BLaER1 treated with 17β-estradiol and CSF1 and Interleukin-3, amounts not matched to agents 10 nM and 100 nM (cell line): Measurements from ENCODE around the gene TTC3.

Experiments used
- H3K27ac ChIP-seq, 11 experiments: shearing (Covaris generic); formaldehyde crosslinking; 2 replicates each; pipeline ENCODE4 v1.8.1; 2022
- H3K27me3 ChIP-seq, 11 experiments: shearing (Covaris generic); formaldehyde crosslinking; 2 replicates each; pipeline ENCODE4 v1.8.1; 2022
- H3K36me3 ChIP-seq, 11 experiments: shearing (Covaris generic); formaldehyde crosslinking; 2 replicates each; pipeline ENCODE4 v1.8.1; 2022
- H3K4me1 ChIP-seq, 10 experiments: shearing (Covaris generic); formaldehyde crosslinking; 2 replicates each; pipeline ENCODE4 v1.8.1; 2022
- H3K4me2 ChIP-seq, 11 experiments: shearing (Covaris generic); formaldehyde crosslinking; 2 replicates each; pipeline ENCODE4 v1.8.1; 2022
- H3K4me3 ChIP-seq, 10 experiments: shearing (Covaris generic); formaldehyde crosslinking; 2 replicates each; pipeline ENCODE4 v1.8.1; 2022
- H3K9ac ChIP-seq, 11 experiments: shearing (Covaris generic); formaldehyde crosslinking; 2 replicates each; pipeline ENCODE4 v1.8.1; 2022
- H3K9me3 ChIP-seq, 11 experiments: shearing (Covaris generic); formaldehyde crosslinking; replicated peaks in 1 of 11; 2 replicates each; pipeline ENCODE4 v1.8.1; 2022
- H4K20me1 ChIP-seq, 11 experiments: shearing (Covaris generic); formaldehyde crosslinking; 2 replicates each; pipeline ENCODE4 v1.8.1; 2022
- Cebpa-rat ChIP-seq, 11 experiments: shearing (Covaris generic); IDR thresholded peaks; 2 replicates each; pipeline ENCODE4 v1.8.1; 2022

The TTC3 gene

GRCh38 chr21:37223804-37224345 lies 150.8 kb downstream of the TTC3 start:
- no peaks in the 10 kb centered on the region; a peak in 2 of 22 replicates for H3K9me3 ChIP-seq
- no peak overlapping the region for H3K4me3 ChIP-seq
- H3K4me1 ChIP-seq: peaks cover 32 to 53% (median 50%) of the 10 kb centered on the region in 10 experiments
- H3K9ac ChIP-seq: no peak overlapping the region
- H3K4me2 ChIP-seq: peak overlapping the region in 8 of 11 experiments; percentile 25 to 80 (median 74); a peak in 10 of 22 replicates
- H4K20me1 ChIP-seq: peaks cover 0 to 13% (median 0%) of the 10 kb centered on the region in 11 experiments; a peak in 8 of 22 replicates
- H3K36me3 ChIP-seq: peaks cover 47 to 61% (median 53%) of the 10 kb centered on the region in 11 experiments
- H3K27me3 ChIP-seq: no peaks in the 10 kb centered on the region
- H3K27ac ChIP-seq: peak overlapping the region in 5 of 11 experiments; percentile 31 to 72 (median 68); a peak in 6 of 22 replicates
- TF ChIP-seq Cebpa-rat (IDR thresholded peaks at IDR 0.05): no peak

GRCh38 chr21:37224861-37225839 lies 152.1 kb downstream of the TTC3 start:
- Histone ChIP-seq H3K36me3 (peaks cover 60 to 73% (median 66%) of the 10 kb centered on the region in 11 experiments), H3K4me2 (peak overlapping the region; percentile 34 to 83 (median 76))

GRCh38 chr21:37226041-37226920 lies 153.2 kb downstream of the TTC3 start:
- H4K20me1 ChIP-seq: peaks cover 0 to 27% (median 6%) of the 10 kb centered on the region in 11 experiments; a peak in 12 of 22 replicates

More at GRCh38 chr21:37224861-37225839, 152.1 kb downstream of the TTC3 start:
- peak overlapping the region in 9 of 11 experiments; percentile 51 to 72 (median 64); a peak in 18 of 22 replicates for H3K27ac ChIP-seq
- no peak for TF ChIP-seq Cebpa-rat (IDR thresholded peaks at IDR 0.05)
- peak overlapping the region in 9 of 11 experiments; percentile 36 to 55 (median 48); a peak in 18 of 22 replicates for H3K9ac ChIP-seq
- no peaks in the 10 kb centered on the region for H3K27me3 ChIP-seq
- H3K9me3 ChIP-seq: no peaks in the 10 kb centered on the region; a peak in 2 of 22 replicates
- peaks cover 25 to 44% (median 41%) of the 10 kb centered on the region in 10 experiments for H3K4me1 ChIP-seq
- H3K4me3 ChIP-seq: peak overlapping the region in 6 of 10 experiments; percentile 0 to 36 (median 22); a peak in 9 of 20 replicates
- H4K20me1 ChIP-seq: peaks cover 0 to 17% (median 0%) of the 10 kb centered on the region in 11 experiments; a peak in 9 of 22 replicates

GRCh38 chr21:37227071-37228002 lies 154.3 kb downstream of the TTC3 start:
- peak overlapping the region in 1 of 11 experiments; percentile 72; a peak in 2 of 22 replicates for H3K27ac ChIP-seq
- H4K20me1 ChIP-seq: peaks cover 0 to 37% (median 10%) of the 10 kb centered on the region in 11 experiments; a peak in 14 of 22 replicates
- no peak overlapping the region for H3K4me2 ChIP-seq
- H3K4me3 ChIP-seq: no peak overlapping the region
- no peaks in the 10 kb centered on the region; a peak in 2 of 22 replicates for H3K9me3 ChIP-seq
- peaks cover 82 to 95% (median 88%) of the 10 kb centered on the region in 11 experiments for H3K36me3 ChIP-seq
- no peaks in the 10 kb centered on the region for H3K27me3 ChIP-seq
- no peak for TF ChIP-seq Cebpa-rat (IDR thresholded peaks at IDR 0.05)
- H3K9ac ChIP-seq: no peak overlapping the region
- peaks cover 19 to 38% (median 33%) of the 10 kb centered on the region in 10 experiments for H3K4me1 ChIP-seq

More at GRCh38 chr21:37226041-37226920, 153.2 kb downstream of the TTC3 start:
- no peaks in the 10 kb centered on the region; a peak in 2 of 22 replicates for H3K9me3 ChIP-seq
- no peaks in the 10 kb centered on the region for H3K27me3 ChIP-seq
- peaks cover 21 to 41% (median 36%) of the 10 kb centered on the region in 10 experiments for H3K4me1 ChIP-seq
- peak overlapping the region; percentile 34 to 83 (median 76) for H3K4me2 ChIP-seq
- peak overlapping the region in 9 of 11 experiments; percentile 51 to 72 (median 64); a peak in 18 of 22 replicates for H3K27ac ChIP-seq
- H3K4me3 ChIP-seq: peak overlapping the region in 4 of 10 experiments; percentile 1 to 36 (median 25); a peak in 4 of 20 replicates
- no peak for TF ChIP-seq Cebpa-rat (IDR thresholded peaks at IDR 0.05)
- H3K9ac ChIP-seq: peak overlapping the region in 9 of 11 experiments; percentile 36 to 55 (median 48); a peak in 15 of 22 replicates
- H3K36me3 ChIP-seq: peaks cover 71 to 85% (median 78%) of the 10 kb centered on the region in 11 experiments

GRCh38 chr21:37228003-37228400 lies 154.9 kb downstream of the TTC3 start:
- peaks cover 19 to 37% (median 33%) of the 10 kb centered on the region in 10 experiments for H3K4me1 ChIP-seq
- H3K36me3 ChIP-seq: peaks cover 86 to 100% (median 91%) of the 10 kb centered on the region in 11 experiments
- no peak for TF ChIP-seq Cebpa-rat (IDR thresholded peaks at IDR 0.05)
- no peak overlapping the region for H3K4me2 ChIP-seq
- no peaks in the 10 kb centered on the region for H3K27me3 ChIP-seq
- no peaks in the 10 kb centered on the region; a peak in 2 of 22 replicates for H3K9me3 ChIP-seq
- H4K20me1 ChIP-seq: peaks cover 0 to 43% (median 13%) of the 10 kb centered on the region in 11 experiments; a peak in 15 of 22 replicates
- H3K27ac ChIP-seq: no peak overlapping the region
- no peak overlapping the region for H3K4me3 ChIP-seq
- no peak overlapping the region for H3K9ac ChIP-seq

- TF ChIP-seq Cebpa-rat (IDR thresholded peaks at IDR 0.05): no peak
- H3K9ac ChIP-seq: no peak overlapping the region
- peaks cover 8 to 16% (median 11%) of the 10 kb centered on the region in 10 experiments for H3K4me1 ChIP-seq
- H3K27ac ChIP-seq: no peak overlapping the region
- H3K9me3 ChIP-seq: no peaks in the 10 kb centered on the region; a peak in 1 of 22 replicates
- no peak overlapping the region for H3K4me2 ChIP-seq
- no peak overlapping the region for H3K4me3 ChIP-seq
- peaks cover 7 to 69% (median 22%) of the 10 kb centered on the region in 11 experiments; a peak in 16 of 22 replicates for H4K20me1 ChIP-seq
- peaks cover 84 to 100% (median 95%) of the 10 kb centered on the region in 11 experiments for H3K36me3 ChIP-seq
- no peaks in the 10 kb centered on the region for H3K27me3 ChIP-seq
These were observed 157.7 kb downstream of the TTC3 start for GRCh38 chr21:37230632-37231248.

GRCh38 chr21:37231249-37231645 lies 158.2 kb downstream of the TTC3 start:
- Histone ChIP-seq H3K36me3 (peaks cover 86 to 100% (median 95%) of the 10 kb centered on the region in 11 experiments), H3K9me3 (no peaks in the 10 kb centered on the region; a peak in 1 of 22 replicates), H3K4me1 (peaks cover 3 to 10% (median 6%) of the 10 kb centered on the region in 10 experiments), H3K4me3 (no peak overlapping the region), H3K27ac (no peak overlapping the region), H3K9ac (no peak overlapping the region), H3K4me2 (no peak overlapping the region), H4K20me1 (peaks cover 7 to 69% (median 22%) of the 10 kb centered on the region in 11 experiments; a peak in 16 of 22 replicates), H3K27me3 (no peaks in the 10 kb centered on the region)
- TF ChIP-seq Cebpa-rat (IDR thresholded peaks at IDR 0.05): no peak
